ENCODE measurements around the gene PDGFA.
"Not testable (repeated sequence)": the region's sequence is repeated elsewhere in the genome, so short reads cannot be mapped to it uniquely, and the experiment has no call there.

The PDGFA gene

DNA sequence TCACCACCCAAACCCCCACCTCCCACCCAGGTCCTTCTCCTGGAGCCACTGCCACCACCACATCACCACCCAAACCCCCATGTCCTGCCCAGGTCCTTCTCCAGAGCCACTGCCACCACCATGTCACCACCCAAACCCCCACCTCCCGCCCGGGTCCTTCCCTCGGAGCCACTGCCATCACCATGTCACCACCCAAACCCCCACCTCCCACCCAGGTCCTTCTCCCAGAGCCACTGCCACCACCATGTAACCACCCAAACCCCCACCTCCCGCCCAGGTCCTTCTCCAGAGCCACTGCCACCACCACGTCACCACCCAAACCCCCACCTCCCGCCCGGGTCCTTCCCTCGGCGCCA is 31.9 kb upstream of the PDGFA start:
- DNase-seq = not testable (repeated sequence)

DNA sequence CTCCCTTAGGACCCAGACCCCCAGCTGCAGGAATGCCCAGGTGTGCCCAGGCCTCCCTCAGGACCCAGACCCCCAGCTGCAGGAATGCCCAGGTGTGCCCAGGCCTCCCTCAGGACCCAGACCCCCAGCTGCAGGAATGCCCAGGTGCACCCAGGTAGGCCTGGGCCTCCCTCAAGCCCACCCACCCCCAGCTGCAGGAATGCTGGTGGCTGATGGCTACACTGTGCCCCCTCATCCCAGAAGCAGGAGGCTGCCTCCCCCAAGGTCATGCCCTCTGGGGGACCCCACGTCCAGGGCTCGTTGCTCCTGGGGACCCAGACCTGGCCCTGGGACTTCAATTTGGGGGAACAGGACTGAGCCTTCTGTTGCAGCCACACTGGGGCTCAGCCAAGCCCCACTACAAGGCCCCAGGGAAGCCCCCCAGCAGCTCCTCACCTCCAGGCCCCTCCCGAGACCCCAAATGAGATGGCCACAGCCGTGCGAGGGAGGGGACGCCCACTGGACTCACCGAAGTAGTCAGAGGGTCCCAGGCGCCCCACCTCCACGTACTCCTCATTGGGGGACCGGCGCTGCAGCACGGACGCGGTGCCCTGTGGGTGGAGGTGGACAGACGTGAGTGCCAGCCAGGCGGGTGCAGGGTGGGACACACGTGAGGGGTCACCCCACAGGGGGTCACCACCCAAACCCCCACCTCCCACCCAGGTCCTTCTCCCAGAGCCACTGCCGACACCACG is 31.4 kb upstream of the PDGFA start:
- no peak for DNase-seq

DNA sequence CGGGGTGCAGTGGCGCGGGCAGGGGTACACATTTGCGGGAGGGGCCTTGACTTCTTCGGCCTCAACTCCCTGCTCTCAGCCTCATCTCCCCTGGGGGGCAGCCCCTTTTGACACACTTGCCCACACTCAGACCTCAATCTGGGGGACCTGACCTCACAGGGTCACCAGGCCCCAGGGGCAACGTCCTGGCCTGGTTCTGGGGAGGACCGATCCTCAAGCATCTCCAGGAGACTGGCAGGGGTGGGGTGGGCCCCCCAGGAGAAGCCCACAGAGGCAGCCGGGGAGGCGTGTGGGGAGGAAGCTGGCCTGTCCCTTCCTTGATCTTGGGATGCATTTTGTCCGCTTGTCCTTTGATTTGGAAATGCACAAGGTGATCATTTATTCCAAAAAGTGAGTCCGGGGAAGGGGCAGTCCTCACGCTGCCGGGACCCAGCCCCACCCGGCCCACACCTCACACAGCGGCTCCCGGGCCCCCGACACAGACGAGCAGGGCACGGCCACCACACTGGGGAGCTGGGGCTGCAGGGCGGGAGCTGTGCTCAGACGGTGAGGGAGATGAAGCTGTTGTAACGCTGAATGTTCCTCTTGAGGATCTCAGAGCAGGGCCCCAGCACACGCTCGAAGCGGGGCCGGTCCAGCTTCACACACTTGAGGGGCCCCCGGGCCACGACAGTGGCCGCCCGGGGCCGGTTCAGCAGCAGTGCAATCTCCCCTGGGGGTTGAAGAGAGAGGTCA is 30.4 kb upstream of the PDGFA start:
- DNase-seq = no peak

DNA sequence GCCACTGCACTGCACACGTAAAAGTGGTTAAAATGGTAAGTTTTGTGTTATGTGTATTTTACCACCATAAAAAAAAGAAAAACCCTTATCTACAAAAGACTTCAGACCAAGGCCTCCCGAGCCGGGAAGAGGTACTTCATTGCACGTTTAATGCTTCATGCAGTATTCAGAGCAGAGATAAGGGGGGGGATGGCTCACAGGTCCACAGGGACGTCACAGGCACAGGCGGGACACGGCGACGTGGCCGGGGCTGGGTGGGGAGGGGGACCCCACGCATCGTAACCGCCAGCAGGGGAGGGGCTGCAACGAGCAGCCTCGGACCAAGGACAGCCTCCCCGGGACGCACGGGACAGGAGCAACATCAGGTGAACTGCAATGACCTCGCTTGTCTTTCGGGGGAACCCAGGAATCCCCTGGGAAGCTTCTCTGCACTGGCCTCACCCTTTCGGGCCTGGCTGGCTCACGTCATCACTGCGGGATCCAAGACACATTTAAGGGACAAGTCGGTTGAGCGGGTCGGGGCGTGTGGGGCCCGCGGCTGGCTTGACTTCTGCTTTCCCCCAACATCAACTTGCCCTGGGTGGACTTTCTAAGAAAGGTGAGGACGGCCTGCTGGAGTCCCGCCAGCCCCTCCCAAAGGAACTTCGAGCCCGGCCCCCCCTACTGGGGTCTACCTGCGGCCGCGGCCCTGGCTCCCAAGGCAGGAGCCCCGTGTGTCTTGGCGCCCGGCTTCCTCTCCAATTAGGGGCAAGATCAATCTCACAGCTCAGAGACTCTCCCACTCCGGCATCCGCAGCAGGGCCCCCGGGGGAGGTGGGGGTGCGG is 29.6 kb upstream of the PDGFA start:
- no peak for DNase-seq

DNA sequence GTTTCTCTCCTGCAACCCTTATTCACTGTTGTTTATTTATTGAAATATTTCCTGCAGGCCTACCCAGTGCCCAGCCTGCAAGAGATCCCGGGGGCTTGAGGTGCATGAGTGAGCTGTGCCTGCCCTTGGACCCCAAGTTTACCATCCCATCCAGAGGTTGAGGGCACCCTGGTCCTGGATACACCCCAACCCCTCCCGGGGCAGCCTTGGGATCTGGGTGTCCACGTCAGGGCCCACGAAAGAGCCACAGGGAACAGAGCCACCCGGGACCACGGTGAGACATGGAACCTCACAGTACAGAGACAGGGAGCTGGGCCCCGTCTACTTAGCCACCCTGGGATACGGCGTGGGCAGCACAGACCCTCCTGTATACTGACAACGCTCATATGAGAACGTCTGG is 28.8 kb upstream of the PDGFA start:
- DNase-seq = no peak

DNA sequence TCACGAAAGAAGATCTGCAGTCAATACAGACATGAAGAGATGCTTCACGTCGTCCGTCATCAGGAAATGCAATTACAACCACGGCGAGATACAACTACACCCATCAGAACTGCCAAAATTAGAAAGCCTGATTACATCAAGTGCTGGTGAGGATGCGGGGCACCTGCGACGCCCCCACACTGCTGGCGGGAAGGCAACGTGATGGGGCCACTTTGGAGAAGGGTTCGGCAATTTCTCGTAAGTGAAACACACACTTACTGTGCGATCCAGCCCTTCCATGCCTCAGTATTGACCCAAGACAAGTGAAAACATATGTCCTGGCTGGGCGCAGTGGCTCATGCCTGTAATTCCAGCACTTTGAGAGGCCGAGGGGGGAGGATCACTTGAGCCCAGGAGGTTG is 25.8 kb upstream of the PDGFA start:
- DNase-seq = no peak

DNA sequence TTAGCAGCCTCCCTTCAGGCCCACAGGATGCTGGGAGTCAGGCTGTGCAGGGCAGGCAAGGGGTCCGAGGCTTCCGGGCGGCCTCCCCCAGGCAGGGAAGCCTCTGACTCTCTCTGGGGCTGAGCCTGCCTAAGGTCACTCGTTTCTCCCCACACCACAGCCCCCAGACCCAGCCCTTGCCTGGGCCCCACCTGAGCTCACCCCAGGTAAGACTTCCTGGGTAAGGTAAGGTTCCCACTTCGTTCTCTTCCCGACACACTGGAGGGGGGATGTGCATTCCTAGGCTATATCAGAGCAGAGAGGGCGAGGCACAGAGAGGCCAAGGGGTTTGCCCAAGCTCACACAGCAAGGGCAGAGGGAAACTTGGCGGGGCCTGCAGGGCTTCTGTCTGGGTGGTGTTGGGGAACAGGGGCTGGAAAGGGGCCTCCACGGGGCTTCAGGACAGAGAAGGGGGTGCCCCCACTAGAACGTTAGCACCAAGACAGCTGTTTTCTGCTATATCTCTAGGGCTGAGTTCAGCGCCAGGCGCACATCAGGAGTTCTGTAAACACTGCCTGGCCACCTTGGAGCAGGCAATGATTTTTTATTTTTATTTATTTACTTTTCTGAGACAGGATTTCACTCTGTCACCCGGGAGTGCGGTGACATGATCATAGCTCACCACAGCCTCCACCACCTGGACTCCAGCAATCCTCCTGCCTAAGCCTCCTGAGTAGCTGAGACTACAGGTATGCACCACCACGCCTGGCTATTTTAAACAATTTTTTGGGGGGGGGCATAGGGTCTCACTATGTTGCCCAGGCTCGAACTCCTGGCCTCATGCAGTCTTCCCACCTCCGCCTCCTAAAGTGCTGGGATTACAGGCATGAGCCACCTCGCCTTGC is 24.9 kb upstream of the PDGFA start:
- no peak for DNase-seq

DNA sequence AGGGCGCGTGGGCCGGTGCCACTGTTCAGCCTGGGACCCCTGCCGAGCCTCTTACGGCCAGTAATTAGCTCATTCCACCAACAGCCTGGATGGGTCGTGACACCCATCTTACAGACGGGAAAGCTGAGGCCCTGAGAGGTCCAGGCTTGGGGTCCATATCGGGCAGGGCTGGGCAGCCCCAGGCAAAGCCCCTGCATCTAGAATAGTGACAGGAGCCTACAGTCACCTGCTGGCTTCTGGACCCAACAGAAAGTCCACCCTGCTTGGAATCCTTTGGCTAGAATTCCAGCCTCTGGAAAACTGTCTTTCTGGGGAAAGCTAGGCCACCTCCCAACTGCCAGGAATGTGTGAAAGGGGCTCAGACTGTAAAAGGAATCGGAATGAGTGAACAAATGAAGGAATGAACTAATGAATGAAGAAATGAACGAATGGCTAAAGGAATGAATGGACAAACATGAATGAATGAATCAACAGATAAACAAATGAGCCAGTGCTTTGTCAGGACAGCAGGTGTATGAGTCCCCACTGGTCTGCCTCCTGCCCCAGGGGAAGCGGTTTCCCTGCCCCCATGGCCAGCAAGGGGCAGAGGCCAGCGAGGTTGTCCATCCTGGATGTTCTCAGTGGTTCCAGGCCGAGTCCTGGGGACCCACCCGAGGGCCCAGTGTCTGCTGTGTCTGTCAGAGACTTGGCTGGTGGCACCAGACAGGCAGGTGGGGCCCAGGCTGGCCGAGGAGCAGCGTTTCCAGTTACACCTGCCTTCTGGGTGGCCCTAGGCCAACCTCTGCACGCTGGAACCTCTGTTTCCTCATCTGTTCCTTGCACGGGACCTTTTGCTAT is 24.1 kb upstream of the PDGFA start:
- DNase-seq = no peak

DNA sequence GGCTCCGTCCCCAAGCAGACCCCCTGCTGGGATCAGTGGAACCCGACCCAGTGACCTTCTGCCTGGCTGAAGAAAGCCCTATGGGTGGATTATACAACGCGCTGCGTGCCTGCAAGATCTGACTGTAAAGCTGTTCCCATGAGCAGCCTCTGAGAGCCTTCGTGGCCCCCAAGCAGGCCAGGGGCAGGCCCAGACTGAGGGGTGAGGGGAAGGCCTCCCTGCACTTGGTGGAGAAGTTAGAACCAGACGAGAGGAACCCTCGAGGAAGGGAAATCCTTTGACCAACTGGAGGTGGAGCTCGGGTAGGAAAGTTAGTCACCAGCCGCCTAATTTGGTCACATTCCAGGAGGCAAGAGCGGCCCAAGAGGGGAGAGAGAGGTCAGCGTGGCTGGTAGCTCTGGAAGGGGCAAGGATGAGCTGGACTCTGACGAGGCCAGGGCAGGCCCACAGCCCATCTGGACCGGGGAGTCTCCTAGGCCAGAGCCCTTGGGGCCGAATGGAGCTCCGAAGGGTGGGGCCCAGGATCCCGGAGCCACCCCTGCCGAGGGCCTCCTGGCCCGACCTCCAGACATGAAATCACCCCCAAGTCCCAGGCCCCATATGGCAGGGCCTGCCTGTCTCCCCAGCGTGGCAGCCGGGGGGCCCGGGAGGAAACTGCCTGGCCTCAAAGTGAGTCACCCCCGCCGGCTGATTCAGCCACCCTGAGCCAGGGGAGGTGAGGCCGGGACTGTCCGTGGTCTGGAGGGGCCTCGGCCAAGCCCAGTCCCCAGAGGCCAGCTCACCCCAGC is 23.3 kb upstream of the PDGFA start:
- DNase-seq = no peak

DNA sequence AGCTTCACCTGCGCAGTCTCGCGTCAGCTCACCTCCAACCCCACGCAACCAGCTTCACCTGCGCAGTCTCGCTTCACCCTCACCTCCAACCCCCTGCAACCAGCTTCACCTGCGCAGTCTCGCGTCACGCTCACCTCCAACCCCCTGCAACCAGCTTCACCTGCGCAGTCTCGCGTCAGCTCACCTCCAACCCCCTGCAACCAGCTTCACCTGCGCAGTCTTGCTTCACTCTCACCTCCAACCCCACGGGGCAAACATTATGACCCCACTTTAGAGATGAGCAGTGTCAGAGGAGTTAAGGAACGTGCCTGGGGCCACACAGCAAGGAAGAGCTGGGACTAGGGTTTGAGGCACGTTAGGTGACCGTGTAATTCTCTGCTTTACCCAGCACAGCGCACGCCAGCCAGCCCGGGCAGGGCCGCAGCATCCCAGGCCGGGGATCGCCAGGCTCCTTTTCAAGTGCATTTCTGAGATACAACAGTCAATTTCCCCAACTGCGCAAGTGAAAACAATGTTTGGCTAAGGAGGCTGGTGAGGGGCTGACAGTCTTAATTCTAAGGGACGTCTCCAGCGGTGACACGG is 22.6 kb upstream of the PDGFA start:
- no peak for DNase-seq

DNA sequence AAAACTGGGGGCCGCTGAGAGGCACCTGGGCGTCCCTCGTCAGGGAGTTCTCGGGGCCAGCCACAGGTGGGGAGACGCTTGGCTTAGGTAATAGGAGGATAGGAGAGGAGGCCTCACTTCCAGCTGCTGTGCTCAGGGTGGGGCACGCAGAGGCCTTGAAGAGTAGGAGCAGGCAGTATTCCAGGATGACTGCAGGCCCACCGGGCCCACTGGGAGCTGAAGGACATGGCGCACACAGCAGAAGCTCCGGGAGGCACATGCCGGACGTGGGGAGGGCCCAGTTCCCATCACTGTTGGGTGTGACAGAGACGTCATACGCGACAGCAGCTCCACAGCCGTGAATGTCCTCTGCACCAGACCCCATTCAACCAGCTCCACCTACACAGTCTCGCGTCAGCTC is 22.0 kb upstream of the PDGFA start:
- DNase-seq = no peak

DNA sequence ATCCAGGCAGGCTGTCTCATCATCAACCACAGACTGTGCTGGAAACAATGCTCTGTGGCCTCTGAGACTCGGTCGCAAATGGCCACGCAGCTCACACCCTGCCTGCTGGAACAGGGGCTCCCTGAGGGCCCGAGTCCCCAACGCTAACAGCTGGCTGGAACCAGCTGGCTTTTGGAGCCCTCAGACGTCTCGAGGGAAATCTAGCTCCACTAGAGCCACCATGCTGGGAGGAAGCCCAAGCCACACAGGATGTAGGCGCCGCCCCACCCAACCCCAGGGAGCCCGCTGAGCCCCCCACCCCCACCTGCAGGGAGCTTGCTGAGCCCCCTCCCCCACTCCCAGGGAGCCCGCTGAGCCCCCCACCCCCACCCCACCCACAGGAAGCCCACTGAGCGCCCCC is 21.4 kb upstream of the PDGFA start:
- DNase-seq = no peak

DNA sequence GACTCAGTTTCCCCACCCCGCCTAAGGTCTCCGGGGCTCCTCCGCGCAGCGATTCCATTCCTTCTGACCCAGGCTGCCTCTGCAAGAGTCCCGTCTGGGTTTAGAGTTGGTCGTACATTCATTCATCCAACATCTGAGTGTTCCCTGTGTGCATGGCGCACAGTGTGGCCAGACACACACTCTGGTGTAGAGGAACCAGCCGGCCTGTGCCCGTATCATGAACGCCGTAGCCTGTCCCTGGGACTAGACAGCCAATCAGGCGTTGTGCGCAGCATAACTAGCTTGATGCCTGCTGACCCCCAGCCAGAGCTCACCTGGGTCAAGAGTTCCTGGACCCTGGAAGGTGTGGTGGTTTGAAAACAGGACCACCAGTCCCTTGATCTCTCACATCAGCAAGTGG is 20.9 kb upstream of the PDGFA start:
- no peak for DNase-seq

DNA sequence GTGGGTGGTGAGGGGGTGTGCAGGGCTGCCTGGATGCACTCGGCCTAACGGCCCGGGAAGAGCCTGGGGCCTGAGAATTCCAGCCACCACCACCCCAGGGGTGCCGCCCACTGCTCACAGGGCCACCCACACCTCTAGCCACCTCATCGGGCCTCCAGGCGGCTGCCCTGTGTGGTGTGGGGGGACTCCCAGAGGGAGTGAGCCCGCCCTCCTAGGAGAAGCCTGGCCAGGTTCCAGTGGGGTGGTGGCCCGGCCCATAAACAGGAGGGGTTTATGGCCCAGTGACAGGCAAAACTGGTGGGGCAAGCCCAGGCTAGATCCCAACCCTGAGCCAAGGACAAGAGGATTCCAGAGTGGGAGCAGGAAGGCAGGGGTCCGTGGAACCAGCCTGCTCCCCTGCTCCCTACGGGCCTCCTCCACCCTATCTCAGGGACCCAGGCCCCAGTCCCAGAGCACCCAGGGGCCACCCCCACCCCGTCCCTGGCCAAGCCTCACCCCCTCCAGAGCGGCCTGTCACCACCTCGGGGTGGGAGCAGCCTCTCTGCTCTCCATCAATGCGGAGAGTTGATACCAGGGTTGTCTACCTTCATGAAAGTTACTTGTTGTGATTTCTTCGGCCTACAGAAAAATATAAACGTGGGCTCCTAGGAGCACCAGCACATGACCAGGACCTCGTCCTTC is 20.2 kb upstream of the PDGFA start:
- DNase-seq = no peak

DNA sequence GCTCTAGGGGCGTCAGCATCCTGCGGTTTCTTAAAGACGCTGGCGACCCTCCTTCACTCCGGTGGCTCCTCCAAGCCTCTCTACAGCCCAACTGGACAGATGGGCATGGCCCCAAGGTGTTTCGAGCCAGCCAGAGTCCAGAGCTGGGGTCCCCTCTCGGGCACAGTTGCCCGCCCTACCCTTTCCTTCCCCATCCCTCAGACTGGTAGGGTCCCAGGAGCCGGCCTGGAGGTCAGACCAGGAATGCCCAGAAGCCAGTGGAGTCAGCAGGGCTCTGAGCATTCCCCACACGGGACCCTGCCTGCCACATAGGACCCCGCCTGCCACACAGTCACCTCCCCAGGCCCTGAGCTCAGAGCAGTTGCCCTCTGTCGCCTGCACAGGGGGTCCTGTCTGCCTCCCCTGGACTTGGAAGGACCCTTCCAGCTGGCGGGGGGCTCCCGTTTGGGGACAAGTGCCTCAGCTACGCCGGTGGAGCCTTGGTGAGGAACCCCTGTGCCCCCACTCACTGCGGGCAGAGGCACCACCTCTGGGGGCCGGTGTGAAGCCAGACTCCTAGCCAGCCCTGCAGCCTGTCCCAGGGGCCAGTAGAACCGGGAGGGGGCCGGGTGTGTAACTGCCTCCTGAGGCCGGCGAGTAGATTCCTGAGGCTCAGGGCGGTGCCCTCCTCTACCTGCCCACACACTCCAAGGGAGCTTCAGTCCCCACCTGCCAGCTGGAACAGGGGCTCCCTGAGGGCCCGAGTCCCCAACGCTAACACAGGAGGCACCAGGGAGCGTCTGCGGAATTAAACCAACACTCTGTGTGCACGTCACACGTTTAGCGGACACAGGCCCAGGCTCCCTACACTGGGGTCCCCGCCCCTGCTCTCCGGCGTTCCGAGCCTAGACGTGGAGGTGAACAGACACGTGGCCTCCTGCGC is 19.4 kb upstream of the PDGFA start:
- DNase-seq = no peak

DNA sequence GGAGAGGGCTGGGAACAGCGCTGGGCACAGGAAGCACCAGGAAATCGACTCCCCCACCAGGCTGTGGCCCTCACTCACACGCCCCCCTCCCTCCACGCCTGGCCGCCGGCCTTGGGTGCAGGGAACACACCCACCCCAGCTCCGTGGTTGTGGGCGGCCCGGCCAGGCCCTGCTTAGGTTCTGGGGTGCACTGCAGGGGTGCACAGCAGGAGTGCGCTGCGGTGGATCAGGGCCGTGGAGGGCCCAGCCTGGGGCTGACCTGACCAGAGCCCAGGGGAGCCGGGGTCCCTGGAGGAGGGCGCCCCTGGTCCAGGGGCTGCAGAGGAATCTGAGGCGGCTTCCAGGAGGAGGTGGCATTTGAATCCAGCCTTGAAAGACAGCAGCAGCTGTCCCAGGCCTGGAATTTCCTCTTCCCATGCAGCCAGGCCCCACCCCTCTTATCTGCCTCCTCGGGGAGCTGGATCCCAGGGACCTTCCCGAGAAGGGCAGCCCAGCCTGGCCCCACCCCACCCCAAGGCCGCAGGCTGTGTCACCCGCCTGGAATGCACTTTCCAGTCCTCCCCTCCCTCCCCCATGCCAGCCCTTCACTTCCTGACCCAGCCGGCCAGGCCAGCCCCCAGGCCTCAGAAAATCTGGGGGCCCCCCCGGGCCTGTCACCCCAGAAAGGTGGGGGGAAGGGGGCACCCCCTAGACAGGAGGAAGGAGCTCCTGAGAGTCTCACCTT is 18.4 kb upstream of the PDGFA start:
- DNase-seq = no peak

DNA sequence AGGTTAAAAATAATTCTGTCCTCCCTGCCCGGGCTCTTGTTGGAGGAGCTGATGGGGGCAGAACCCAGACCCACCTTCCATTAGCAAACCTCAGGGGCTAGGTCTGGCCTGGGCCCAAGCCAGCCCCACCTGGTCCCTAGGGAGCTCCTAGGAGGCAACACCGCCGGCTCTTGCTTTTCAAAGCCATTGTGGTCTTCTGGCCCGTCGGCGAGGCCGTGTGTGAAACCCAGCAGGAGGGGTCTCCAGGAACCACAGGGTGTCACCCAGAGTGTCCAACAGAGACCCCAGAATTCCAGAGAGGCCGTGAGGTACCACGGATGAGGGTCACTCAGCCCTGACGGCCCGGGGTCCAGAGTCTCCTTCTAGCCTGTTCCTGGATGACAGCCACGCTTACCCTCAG is 16.6 kb upstream of the PDGFA start:
- DNase-seq = no peak

DNA sequence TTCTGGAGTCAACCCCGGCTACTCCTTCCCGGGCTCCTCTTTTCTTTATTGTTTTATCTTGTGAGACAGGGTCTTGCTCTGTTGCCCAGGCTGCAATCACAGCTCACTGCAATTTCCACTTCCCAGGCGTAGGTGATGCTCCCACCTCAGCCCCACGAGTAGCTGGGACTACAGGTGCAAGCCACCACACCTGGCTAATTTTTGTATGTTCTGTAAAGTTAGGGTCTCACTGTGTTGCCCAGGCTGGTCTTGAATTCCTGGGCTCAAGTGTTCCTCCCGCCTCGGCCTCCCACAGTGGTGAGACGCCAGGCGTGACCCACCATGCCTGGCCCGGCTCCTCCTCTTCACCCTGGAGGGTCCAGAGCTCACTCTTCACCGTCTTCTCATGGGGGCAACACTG is 15.3 kb upstream of the PDGFA start:
- no peak for DNase-seq
